Glomerular endothelial cell (primary cell): Measurements from ENCODE around the gene EHD1. TPM values are rescaled to one million over a fixed set of nuclear protein-coding genes. Genes with fewer than 3 reads are reported as not detected.

Experiments used
- DNase-seq: peaks from one replicate; pipeline ENCODE4 v3.0.0-alpha.2; 2011; ENCODE audit warnings: low read depth, low spot score; ENCODE audit errors: extremely low read depth
- total RNA-seq: library from RNA; depleted of rRNA; stranded (reverse); fragments of >200 nt; gene quantifications from 2 replicates; pipeline ENCODE4 v1.2.3, GENCODE V29; 2015

The EHD1 gene
- total RNA-seq, 1 donor from 2014 or later, result 142 TPM

DNA sequence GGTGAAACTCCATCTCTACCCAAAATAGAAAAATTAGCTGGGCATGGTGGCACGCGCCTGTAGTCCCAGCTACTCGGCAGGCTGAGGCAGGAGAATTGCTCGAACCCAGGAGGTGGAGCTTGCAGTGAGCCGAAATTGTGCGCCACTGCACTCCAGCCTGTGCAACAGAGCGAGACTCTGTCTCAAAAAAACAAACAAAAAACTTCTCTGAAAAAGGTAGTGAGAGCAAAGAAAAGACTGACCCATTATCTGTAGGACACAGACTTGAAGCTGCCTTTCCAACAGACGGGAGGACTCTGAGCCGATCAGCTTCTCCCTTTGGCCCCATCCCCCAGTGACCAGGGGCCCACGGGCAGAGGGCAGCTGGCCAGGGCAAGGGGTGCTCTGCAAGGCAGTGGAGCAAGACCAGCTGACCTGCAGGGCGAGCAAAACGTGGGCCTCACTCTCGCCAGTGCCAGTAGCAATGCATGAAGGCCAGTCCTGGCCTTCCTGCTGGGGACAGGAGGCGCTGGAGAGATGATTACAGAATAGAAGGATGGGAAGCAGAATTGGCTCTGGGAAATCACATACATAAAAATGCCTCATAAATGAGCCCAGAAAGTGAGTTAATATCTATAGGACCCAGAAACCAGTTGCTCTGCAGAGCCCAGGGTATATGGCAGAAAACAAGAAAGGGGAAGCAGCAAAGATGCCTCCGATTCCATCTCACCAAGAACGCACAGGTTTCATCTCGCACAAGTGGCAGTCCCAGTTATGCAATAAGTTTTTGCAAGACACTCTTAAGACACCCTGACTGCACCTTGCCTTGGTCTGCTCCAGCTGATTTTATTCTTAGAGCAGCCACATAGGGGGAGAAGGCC is 2.8 kb downstream of the EHD1 start:
- no peak for DNase-seq

DNA sequence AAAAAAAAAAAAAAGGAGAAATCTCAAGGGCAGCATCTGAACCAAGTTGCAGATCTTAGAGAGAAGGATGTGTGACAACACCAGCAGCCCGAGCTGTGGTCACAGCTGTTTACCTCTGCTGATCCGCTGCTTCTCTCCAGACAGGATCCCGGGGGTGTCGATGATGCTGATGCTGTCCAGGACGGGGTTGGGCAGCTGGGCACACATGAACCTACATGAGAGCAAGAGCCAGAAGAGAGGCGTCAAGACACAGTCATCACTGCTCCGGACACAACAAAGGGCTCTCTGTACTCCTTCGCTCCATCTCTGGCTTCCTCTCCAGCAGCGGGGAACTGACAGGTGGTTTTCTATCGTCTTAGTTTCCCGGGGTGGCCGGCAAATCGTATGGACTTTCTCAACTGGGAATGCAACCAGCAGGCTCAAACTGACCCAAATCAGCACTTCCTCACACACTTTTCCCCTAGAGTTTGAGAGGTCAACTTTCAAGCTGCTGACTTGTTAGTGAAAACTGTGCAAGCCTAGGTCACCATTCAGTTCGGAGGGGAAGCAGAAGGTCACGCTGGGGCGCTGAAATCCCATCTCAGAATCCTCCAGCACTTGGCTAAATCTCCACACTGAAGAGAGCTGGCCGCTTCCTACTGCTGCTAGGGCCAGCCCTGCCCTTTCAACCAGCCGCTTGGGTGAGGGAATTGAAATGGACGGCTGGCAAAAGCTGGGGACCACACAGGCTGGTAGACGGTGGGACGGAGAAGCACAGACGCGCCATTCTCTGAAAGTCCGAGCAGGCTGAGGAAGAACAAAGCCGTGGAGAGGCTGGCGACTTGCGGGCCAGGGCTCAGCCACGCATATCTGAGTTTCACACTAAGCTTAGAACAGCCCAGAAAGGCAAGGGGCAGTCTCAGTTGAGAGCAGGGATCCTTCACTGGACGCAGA is 3.8 kb downstream of the EHD1 start:
- DNase-seq, result no peak

DNA sequence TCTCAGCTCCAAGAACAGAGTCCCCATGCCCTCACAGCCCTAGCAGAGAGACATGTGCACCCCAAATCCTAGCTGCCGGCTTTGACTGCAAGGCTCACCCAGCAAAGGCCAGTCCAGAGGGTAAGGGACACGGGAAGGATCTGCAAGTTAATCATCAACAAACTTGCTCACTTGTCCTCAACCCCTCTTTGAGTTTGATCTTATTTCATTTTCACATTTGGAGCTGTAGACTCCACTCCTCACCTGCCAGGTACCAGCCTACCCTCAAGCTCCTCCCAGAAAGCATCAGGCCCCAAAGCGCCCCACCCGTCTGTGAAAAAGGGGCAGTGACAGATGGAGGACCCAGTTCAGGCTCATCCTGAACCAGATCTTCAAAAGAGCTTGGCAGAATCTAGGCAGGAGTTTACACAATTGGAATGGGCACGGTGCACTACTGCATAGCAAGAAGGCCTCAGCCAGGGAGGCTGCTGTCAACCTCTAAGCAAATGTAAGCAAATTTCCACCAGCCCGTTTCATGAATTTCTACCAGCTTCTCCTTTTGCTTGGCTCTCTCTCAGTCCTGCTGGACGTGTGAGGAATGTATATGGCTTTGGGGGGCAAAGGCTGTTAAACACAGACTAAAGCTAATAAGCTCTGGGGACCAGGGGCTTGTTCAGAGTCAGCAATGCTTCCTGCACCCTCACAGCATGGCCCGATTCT is 5.5 kb downstream of the EHD1 start:
- no peak for DNase-seq

DNA sequence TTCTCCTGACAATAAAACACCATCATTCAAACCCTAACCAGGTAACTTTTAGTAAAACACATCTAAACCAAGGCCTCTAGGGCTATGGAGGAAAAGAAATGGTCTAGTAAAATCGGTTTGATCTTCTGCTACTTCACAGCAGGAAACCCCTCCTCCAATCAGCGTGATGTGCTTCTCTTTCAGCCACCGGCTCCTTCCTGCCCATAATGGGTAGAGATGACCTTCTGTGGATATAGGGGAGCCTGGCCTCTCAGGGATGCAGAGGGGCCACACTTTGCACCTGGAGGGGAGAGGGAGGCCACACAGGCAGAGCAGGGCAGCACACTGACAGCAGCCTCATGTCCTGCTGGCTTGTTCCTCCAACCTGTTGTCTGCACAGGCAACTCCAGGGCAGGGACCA is 6.9 kb downstream of the EHD1 start:
- no peak for DNase-seq

DNA sequence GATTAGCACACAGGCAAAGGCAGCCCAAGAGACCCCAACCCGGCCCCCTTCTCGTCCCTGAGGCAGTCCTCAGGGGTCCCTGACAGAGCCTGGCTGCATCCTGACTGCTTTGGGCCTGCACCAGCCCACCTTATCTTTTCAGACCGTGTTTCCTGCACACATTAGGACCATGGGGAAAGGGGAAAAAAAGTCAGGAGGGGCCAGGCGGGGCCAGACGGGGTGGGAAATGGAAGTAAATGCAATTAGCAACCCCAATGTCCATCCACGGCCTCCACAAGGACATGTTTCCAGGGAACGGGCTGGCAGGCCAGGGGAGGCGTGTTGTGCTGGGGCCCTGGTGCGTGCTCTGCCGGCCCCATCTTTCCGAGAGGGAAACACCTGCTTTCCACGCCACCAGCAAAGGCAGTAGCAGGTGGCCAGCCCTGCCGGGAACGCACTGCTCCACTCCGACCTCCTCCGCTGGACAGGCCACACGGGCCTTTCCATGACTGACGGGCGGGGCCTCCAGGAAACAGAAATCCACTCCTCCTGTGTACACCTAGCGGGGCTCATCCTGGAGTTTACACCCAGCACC is 7.4 kb downstream of the EHD1 start:
- DNase-seq, result no peak

DNA sequence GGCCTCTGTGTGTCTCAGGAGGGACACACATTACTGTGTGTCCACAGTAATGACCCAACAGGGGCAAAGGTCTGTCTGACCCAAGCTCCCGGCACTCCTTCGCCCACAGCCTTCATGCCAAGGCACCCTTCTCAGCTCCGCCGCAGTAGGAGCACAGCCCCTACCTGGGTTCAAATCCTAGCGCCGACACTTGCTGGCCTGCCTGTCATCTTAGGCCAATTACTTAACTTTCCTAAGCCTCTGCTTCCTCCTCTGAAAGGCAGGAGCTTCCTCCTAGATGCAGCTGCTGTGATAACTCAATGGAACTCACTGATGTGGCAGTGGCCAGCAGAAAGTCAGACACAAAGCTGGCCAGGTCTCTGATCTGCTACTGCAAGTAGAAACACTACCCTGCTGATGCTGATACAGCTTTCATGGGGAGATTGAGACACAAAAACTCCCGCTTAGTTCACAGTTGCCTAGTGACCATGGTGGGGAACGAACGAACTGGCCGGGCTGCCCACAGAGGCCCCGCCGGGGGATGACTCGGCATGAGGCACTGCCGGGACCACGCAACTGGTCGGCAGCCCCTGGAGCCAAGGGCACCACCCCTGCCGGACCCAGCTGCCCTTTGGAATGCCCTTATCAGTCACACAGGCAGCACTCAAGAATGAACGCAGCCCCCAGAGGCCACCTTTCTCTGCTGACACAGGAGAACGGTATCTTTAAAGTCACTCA is 8.1 kb downstream of the EHD1 start:
- no peak for DNase-seq

DNA sequence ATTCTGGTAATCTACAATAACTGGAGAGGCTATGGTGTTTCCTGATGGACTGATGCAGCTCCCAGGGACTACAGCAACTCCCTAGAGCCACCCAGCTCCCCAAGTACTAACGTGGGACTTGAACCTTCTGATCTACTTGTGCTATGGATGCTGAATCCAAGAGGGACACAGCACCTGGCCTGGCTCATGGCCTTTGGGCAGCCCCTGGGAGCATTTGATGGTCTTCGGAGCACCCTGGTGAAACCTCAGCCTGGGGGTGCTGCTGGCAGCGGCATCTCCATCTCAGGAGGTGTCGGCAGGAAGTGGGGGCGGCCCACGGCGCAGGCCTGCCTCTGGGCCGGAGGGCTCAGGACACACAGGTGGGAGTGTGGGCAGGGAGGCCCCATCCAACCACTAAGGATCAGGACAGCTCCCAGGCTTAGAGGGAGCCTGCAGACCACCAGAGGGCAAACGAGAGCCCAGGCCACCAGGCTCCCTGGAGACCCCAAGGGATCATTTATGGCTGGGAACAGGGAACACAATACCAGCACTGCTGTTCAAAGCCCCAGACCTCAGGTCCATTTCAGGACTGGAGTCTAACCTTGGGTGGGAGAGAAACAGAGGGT is 8.7 kb downstream of the EHD1 start:
- DNase-seq, result no peak

DNA sequence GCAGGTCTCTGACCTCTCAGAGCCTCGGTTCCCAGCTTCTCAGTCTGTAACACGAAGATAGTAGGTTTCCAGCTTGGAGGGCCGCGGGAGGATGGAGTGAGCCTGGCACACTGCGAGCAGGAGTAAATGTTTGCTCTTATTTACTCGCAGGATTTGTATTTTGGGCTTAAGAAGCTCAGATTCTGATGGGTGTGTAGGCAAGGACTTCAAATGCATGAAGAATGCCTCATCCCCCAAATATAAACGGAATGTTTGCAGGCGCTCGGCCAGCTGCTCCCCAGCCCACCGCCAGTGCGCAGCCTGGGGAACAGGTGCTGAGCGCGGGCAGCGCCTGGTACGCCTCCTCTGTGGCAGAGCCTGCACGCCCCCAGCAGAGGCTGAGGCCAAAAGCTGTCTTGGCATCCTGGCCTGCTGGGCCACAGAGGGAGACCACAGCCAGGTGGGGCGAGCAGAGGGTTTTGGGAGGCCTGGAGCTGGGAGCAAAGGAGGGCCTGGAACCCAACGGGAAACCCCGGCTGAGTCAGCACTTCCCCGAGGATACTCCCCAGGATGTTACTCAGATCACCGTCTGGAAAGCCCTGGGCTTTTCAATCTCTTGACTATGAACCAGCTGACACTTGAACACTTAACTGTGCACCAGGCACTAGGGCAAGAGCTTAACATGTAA is 9.4 kb downstream of the EHD1 start:
- peak; percentile 83 for DNase-seq

DNA sequence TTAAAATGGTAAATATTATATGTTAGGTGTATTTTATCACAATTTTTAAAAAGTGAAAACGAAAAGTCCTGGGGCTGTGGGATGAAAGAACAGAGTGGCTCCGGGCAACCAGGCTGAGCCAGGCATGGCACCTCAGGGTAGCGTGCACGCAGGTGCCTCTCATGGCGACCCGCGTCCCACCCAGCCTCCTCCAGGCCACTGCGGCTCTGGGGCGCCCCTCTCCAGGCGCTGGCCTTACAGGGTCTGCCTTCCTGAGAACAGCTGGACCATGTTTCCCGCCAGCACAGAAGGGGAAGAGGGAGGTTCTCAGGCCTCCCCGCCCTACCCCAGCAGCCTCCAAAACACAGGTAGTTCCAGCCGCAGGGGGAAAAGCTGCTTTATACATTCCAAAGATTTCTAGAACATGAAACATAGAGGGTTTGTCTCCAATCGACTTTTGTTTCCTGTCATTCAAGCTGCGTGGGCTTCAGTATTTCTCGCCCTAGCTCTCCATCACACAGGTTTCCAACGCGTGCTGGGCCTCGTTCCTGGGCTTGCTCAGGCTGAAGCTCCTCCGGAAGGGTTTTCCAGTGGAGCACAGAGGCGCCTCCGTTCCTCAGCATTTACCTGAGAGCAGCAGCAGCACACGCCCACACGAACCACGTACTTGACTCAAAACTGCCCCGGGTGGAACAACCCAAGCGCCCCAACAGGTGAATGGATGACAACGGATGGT is 10.5 kb downstream of the EHD1 start:
- DNase-seq, result no peak

DNA sequence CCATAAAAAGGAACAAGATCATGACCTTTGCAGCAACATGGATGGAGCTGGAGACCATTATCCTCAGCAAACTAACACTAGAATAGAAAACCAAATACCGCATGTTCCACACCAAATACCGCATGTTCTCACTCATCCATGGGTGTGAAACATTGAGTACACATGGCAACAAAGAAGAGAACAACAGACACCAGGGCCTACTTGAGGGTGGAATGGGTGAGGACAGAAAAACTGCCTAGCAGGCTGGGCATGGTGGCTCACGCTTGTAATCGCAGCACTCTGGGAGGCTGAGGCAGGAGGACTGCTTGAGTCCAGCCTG is 12.3 kb downstream of the EHD1 start:
- DNase-seq, result no peak

DNA sequence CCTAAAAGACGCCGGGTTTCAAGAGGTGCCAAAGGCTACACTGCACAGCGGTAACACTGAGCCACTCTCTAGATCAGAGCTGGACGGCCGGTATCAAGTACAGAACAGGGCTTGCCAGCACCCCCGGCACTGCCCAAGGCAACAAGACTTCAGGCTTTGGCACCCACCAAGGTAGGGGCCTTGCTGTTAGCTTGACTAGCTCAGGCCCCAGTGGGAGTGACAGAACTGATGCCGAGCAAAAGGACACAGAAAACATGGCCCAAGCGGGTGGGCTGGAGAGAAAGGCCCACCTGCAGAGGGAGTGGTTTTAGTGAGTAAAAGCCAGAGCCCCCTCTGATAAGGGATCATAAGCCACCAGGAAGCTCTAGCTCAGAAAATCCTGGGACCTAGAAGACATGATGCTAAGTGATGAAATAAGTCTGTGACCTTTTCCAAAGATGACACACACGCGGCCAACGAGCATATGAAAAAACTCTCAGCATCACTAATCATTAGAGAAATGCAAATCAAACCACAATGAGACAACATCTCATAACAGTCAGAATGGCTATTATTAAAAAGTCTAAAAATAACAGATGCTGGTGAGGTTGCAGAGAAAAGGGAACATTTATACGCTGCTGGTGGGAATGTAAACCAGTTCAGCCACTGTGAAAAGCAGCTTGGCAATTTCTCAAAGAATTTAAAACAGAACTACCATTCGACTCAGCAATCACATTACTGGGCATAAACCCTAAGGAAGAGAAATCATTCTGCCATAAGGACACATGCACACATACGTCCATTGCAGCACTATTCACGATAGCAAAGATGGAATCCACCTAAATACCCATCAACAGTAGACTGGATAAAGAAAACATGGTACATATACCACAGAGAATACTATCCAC is 12.9 kb downstream of the EHD1 start:
- DNase-seq, result no peak

DNA sequence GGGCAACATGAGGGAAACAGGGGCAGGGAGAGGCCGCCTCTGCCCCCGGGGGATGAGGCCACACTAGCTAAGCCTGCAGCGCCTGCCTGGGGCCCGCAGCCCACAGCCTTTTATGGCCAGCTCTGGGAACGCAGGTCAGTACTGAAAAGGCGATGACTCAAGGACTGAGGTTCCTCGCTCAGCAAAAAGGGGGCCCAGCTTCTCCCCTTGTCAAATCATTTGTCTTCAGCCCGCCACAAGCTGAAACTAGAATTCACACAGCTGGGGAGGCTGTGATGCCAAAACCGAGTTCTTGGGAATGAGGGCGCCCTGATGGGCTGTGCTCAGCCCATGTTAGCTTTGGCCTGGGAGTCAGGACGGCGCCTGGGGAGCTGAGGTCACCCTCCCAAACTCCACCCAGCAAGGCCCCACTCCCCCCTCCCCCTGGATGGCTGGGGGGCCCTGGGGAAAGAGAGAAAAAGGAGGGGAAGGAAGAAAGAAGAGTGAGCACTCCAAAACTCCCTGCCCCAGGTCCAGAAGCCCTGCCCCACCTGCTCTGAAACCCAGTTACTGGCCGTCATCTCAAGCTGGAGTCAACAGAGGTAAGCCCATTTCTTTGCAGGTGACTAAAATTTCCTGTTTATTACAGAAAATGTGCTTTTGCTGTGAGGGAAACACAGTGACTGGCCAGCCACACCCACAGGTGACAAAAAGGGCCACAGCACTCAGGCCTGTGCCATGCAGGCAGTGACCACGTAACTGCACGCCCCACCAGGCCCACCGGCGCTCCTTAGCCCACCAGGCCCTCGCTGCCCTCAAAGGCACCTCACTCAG is 13.7 kb downstream of the EHD1 start:
- no peak for DNase-seq

DNA sequence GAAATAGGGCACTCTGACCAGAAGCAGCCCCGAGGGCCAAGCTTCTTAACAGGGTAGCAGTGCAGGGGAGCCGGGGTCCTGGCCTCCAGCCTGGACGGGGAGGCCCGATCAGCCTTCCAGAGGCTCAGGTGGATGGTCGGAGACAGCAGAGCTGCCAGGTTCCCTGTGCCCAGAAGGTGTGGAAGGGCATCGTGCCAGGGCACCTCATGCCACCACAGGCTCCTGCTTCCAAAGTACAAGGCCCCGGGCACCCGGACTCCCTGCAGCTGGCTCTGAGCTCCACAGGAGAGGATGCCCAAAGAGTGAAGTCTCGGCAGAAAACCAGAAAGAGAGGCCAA is 14.3 kb downstream of the EHD1 start:
- DNase-seq, result no peak

DNA sequence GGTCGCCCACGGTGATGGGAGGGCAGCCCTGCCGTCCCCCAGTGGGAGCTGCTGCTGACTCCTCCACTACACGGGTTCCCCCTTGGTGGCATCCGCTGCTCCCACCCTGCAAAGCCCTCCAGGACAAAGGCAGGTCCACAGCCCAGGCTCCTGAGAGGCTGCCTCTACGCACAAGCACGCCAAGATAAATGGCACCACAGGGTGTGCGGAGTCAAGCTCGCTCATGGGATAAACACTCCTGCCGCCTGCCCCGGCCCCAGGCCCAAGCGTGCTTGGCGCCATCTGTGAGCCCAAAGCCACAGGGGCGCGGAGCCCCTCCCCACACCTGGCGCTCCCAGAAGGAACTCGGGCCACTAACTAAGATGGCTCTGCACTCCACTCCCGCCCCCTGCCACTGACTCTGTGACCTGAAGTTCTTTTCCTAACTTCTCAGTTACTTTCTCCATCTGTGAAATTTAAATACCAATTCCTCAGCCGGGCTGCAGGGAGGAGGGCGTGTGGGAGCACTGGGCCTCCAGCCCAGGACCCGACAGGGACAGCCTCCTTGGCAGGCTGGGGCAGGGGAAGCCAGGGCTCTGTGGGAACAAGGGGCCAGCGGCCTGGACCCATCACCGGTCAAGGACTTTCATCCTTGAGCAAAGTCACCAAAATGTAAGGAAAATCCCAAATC is 14.9 kb downstream of the EHD1 start:
- DNase-seq, result no peak

DNA sequence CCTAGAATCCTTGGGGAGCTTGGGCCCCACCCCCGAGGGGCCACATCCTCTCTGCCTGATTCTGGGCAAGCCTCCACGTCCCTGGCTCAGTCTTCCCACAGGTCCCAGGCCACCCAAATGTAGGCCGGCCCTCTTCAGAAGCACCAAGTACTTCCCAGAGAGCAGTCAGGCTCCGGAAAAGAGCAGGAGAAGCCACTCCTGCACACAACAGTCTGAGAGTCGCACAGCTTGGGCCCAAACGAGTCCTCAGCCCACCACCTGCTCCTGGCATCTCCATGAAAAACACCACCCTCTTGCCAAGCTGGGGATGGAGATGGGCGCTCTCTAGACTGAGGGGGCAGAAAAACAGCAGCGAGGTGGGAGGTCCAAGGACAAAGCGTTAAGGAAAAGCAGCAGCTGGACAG is 15.4 kb downstream of the EHD1 start:
- no peak for DNase-seq

DNA sequence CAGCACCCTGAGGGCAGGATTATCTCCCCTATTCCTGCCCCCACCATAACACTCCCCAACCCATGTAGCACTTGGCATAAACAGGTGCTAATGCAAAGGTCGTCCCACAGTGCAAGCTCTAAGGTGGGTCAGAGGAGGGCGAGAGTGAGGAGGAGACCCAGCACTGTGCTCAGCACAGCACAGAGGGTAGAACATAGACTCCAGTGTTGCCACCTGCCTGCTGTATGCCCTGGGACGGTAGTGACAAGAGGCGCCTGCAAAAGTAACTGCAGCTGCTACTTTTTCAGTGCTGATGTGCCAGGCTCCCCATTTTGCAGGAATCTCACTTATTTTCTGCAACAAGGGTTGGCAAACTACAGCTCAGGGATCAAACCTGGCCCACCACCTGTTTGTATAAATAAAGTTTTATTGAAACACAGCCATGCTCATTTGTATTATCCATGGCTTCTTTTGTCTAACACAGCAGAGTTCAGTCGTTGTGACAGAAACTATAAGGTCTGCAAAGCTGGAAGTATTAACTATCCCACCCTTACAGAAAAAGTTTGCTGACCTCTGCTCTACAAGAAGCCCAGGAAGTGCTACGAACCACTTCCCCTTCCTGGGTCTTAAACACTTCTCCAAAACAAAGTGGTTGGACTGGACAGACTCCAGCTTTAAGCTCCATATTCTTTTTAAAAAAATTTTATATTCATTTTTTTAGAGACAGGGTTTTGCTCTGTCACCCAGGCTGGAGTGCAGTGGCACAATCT is 17.0 kb downstream of the EHD1 start:
- DNase-seq, result no peak
